Lower leg skin (tissue), 3 donors: ENCODE data around the gene SIK3.

Experiments used
- CTCF ChIP-seq, 3 donors: fragments of 450-650 bp; IDR thresholded peaks; one replicate each; pipeline ENCODE4 v1.5.1; 2016; ENCODE audit warnings: antibody characterized with exemption in 3 of 3, mild to moderate bottlenecking in 3 of 3, moderate library complexity in 2 of 3
- POLR2A ChIP-seq, 2 donors: fragments of 450-650 bp; IDR thresholded peaks; one replicate each; pipeline ENCODE4 v1.6.1; 2016 to 2017; ENCODE audit warnings: antibody characterized with exemption in 2 of 2, mild to moderate bottlenecking in 1 of 2, moderate library complexity in 1 of 2

GRCh38 chr11:116870054-116870453 lies 228.2 kb downstream of the SIK3 start:
- TF ChIP-seq POLR2A (IDR thresholded peaks at IDR 0.05), result no peak
- TF ChIP-seq CTCF (IDR thresholded peaks at IDR 0.05), result no peak
